Measurements from ENCODE around the gene PPFIBP1. TPM values are rescaled to one million over a fixed set of nuclear protein-coding genes. Genes with fewer than 3 reads are reported as not detected.

PPFIBP1 gene
- total and polyA plus RNA-seq, 2 of the 13 experiments (the other 11 are each of a cell fraction or from before 2014, with no cell fraction given) = 16.2 to 21.8 TPM

DNA sequence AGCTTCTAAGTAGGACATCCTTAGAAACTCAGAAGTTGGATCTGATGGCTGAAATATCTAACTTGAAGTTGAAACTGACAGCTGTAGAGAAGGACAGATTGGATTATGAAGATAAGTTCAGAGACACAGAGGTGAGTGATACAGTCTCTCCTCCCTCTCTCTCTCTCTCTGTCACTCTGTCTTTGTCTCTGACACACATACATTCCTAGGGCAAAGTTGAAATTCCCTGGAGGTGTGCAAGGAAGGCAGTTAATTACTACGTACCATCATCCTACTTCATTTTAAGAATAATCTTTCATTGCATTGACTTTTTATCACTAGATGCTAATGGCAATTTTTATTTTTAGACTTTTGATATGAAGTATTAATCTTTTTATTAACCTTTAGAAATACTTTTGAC is 126.0 kb downstream of the PPFIBP1 start:
- DNase-seq (ENCODE audit: low spot score) (no peak), ATAC-seq (no peak), FAIRE-seq (no peak)
- H3K9me3 ChIP-seq (ENCODE audit: low read length) = no peaks in the 10 kb centered on the region
- in situ Hi-C loops (cut with HindIII; ENCODE audit: extremely low pct_ligation_motif_present, low pct_unique_long_range_greater_than_20kb) (loop anchor here (5.0 kb wide), 1 partner anchor 218 kb away; no protein-coding TSS in a partner anchor), intact Hi-C loops (cut with micrococcal nuclease; ENCODE audit: unreplicated experiment) (no loop called here)
- no peaks in the 10 kb centered on the region for H3K4me1 ChIP-seq (ENCODE audit: insufficient read depth, low read length)
- 0 out of 5 replicates have a peak, but pooled peaks cover 0 to 6% of the 10 kb centered on the region in 2 experiments for H3K36me3 ChIP-seq (replicated peaks in 1 of 2; ENCODE audit: control insufficient read depth in 1 of 2, insufficient read depth in 2 of 2, low read length in 2 of 2)
- no peaks in the 10 kb centered on the region for H3K27me3 ChIP-seq (ENCODE audit: control insufficient read depth in 1 of 2, insufficient read depth in 2 of 2, low read length in 2 of 2)
- no peak overlapping the region for H3K27ac ChIP-seq (ENCODE audit: extremely low read length, insufficient read depth, low read length)
- no peak overlapping the region for H3K9ac ChIP-seq (ENCODE audit: insufficient read depth, low read depth, low read length)
- BruUV-seq (replicated peaks) = no TSS peak
- no peak overlapping the region for H3K4me3 ChIP-seq (replicated peaks in 1 of 3; ENCODE audit: insufficient read depth in 1 of 3, low read depth in 2 of 3, low read length in 3 of 3)
- TF ChIP-seq ZNF792 (CRISPR knock-in tag; IDR thresholded peaks at IDR 0.05) (no peak), ESRRA (CRISPR knock-in tag; IDR thresholded peaks at IDR 0.05; ENCODE audit: low read depth) (no peak), ZNF292 (CRISPR knock-in tag; IDR thresholded peaks at IDR 0.05; ENCODE audit: borderline replicate concordance, low read depth) (no peak), ZNF274 (CRISPR knock-in tag; IDR thresholded peaks at IDR 0.05) (no peak), FOXM1 (CRISPR knock-in tag; IDR thresholded peaks at IDR 0.05) (no peak), ZNF644 (CRISPR knock-in tag; IDR thresholded peaks at IDR 0.05; ENCODE audit: low read depth) (no peak), HDAC2 (CRISPR knock-in tag; IDR thresholded peaks at IDR 0.05) (no peak), U2AF2 (IDR thresholded peaks at IDR 0.05; ENCODE audit: low read depth, low read length) (no peak)
- TF ChIP-seq, protein P1, sequence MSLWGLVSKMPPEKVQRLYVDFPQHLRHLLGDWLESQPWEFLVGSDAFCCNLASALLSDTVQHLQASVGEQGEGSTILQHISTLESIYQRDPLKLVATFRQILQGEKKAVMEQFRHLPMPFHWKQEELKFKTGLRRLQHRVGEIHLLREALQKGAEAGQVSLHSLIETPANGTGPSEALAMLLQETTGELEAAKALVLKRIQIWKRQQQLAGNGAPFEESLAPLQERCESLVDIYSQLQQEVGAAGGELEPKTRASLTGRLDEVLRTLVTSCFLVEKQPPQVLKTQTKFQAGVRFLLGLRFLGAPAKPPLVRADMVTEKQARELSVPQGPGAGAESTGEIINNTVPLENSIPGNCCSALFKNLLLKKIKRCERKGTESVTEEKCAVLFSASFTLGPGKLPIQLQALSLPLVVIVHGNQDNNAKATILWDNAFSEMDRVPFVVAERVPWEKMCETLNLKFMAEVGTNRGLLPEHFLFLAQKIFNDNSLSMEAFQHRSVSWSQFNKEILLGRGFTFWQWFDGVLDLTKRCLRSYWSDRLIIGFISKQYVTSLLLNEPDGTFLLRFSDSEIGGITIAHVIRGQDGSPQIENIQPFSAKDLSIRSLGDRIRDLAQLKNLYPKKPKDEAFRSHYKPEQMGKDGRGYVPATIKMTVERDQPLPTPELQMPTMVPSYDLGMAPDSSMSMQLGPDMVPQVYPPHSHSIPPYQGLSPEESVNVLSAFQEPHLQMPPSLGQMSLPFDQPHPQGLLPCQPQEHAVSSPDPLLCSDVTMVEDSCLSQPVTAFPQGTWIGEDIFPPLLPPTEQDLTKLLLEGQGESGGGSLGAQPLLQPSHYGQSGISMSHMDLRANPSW (CRISPR knock-in tag; IDR thresholded peaks at IDR 0.05; ENCODE audit: borderline replicate concordance) = no peak
- ChIA-PET CTCF (ENCODE audit: low intra/inter-chr PET ratio, low total read pairs) (no interaction called here), POLR2A (no interaction called here)
- H2AFZ ChIP-seq (ENCODE audit: low read length) = no peak overlapping the region
- H3K4me2 ChIP-seq (ENCODE audit: low read depth, low read length) = no peak overlapping the region
- no peaks in the 10 kb centered on the region for H3K79me2 ChIP-seq (ENCODE audit: insufficient read depth, low read length)
- 100% methylated on average over 1 of the region's 1 CpG for WGBS (ENCODE audit: low lambda C conversion rate)
- no peaks in the 10 kb centered on the region for H4K20me1 ChIP-seq (ENCODE audit: insufficient read depth, low read length)
